ENCODE data around the gene F7.

Gene F7

DNA sequence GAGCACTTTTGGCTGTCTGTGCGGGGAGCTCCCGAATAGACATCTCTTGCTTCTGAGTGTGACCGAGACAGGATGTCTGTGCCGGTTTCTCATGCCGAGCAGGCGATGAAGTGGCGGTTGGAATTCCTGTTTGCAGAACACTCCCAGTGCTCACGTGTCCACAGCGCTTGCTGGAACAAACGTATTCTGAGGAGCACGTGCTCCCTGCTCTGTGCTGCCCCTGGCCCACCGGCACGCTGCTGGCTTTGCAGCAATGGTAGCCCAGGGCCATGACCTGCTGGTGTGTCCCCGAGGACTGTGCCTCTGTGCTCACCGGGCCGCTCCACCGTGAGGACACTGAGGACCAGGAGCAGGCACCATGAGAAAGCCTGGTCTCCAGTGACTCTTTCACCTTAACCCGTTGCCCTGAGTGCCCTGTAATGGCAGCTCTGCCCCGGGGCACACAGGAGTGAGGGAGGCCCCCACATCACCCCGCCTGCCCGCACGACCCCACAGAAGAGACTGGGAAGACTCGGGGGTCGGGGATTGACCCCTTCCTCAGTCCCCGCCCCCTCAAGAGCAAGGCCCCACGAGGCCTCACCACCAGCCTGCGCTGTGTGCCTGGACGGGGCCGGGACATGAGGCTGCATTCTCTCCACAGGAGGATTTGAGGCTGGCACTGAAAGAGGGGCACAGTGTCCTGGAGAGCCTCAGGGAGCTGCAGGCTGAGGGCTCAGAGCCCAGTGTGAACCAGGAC, 40.0 kb upstream of the F7 start:
- CTCF ChIA-PET: no interaction called here

DNA sequence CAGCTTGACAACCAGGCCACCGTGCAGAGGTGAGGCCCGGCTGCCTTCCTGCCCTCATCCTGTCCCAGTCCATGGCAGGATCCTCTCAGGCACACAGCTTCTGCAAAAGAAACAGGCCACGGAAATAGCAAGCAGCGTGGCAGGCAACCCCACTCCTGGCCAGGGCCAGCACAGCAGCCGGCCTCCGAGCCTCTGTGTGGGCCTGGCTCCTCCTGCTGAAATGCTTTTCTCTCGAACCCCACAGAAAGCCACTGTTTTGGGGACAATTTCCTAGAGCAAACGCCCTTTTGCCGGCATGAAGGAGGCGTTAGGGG, 39.5 kb upstream of the F7 start:
- H3K4me3 ChIP-seq (ENCODE audit: low read depth, low read length): no peak overlapping the region
- CTCF ChIA-PET: interaction anchor here (0.6 kb wide), 1 partner anchor 77 kb away, joined by 6 read pairs; no protein-coding TSS in a partner anchor
- no peak overlapping the region for H3K27ac ChIP-seq (ENCODE audit: extremely low read depth, low read depth, low read length)
- no peaks in the 10 kb centered on the region for H3K36me3 ChIP-seq (ENCODE audit: control insufficient read depth in 2 of 2, insufficient read depth in 1 of 2, low read length in 2 of 2)
- no peaks in the 10 kb centered on the region for H3K9me3 ChIP-seq (ENCODE audit: control insufficient read depth, insufficient read depth, low read depth, low read length)
- POLR2A ChIA-PET: no interaction called here
- no peaks in the 10 kb centered on the region for H3K4me1 ChIP-seq (ENCODE audit: control insufficient read depth, insufficient read depth, low read length)
- TF ChIP-seq, protein P1, sequence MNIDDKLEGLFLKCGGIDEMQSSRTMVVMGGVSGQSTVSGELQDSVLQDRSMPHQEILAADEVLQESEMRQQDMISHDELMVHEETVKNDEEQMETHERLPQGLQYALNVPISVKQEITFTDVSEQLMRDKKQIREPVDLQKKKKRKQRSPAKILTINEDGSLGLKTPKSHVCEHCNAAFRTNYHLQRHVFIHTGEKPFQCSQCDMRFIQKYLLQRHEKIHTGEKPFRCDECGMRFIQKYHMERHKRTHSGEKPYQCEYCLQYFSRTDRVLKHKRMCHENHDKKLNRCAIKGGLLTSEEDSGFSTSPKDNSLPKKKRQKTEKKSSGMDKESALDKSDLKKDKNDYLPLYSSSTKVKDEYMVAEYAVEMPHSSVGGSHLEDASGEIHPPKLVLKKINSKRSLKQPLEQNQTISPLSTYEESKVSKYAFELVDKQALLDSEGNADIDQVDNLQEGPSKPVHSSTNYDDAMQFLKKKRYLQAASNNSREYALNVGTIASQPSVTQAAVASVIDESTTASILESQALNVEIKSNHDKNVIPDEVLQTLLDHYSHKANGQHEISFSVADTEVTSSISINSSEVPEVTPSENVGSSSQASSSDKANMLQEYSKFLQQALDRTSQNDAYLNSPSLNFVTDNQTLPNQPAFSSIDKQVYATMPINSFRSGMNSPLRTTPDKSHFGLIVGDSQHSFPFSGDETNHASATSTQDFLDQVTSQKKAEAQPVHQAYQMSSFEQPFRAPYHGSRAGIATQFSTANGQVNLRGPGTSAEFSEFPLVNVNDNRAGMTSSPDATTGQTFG (tag by site-specific recombination; IDR thresholded peaks at IDR 0.05; ENCODE audit: borderline replicate concordance): no peak
- TF ChIP-seq ZNF175 (tag by site-specific recombination; IDR thresholded peaks at IDR 0.05) (no peak), BCL11A (tag by site-specific recombination; IDR thresholded peaks at IDR 0.05; ENCODE audit: low read depth) (no peak), ZNF138 (tag by site-specific recombination; IDR thresholded peaks at IDR 0.05; ENCODE audit: borderline replicate concordance) (no peak), ZNF776 (tag by site-specific recombination; IDR thresholded peaks at IDR 0.05; ENCODE audit: borderline replicate concordance) (no peak), ZNF169 (tag by site-specific recombination; IDR thresholded peaks at IDR 0.05) (no peak)
- TF ChIP-seq, protein P2, sequence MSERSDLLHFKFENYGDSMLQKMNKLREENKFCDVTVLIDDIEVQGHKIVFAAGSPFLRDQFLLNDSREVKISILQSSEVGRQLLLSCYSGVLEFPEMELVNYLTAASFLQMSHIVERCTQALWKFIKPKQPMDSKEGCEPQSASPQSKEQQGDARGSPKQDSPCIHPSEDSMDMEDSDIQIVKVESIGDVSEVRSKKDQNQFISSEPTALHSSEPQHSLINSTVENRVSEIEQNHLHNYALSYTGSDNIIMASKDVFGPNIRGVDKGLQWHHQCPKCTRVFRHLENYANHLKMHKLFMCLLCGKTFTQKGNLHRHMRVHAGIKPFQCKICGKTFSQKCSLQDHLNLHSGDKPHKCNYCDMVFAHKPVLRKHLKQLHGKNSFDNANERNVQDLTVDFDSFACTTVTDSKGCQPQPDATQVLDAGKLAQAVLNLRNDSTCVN (tag by site-specific recombination; optimal IDR thresholded peaks at IDR 0.05): no peak

More for the DNA sequence above, 40.0 kb upstream of the F7 start:
- no peak for TF ChIP-seq ZNF341 (tag by site-specific recombination; IDR thresholded peaks at IDR 0.05; ENCODE audit: low read depth)
- TF ChIP-seq, protein P3, sequence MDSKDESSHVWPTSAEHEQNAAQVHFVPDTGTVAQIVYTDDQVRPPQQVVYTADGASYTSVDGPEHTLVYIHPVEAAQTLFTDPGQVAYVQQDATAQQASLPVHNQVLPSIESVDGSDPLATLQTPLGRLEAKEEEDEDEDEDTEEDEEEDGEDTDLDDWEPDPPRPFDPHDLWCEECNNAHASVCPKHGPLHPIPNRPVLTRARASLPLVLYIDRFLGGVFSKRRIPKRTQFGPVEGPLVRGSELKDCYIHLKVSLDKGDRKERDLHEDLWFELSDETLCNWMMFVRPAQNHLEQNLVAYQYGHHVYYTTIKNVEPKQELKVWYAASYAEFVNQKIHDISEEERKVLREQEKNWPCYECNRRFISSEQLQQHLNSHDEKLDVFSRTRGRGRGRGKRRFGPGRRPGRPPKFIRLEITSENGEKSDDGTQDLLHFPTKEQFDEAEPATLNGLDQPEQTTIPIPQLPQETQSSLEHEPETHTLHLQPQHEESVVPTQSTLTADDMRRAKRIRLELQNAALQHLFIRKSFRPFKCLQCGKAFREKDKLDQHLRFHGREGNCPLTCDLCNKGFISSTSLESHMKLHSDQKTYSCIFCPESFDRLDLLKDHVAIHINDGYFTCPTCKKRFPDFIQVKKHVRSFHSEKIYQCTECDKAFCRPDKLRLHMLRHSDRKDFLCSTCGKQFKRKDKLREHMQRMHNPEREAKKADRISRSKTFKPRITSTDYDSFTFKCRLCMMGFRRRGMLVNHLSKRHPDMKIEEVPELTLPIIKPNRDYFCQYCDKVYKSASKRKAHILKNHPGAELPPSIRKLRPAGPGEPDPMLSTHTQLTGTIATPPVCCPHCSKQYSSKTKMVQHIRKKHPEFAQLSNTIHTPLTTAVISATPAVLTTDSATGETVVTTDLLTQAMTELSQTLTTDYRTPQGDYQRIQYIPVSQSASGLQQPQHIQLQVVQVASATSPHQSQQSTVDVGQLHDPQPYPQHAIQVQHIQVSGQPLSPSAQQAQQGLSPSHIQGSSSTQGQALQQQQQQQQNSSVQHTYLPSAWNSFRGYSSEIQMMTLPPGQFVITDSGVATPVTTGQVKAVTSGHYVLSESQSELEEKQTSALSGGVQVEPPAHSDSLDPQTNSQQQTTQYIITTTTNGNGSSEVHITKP (tag by site-specific recombination; IDR thresholded peaks at IDR 0.05): no peak
- TF ChIP-seq ZNF266 (tag by site-specific recombination; IDR thresholded peaks at IDR 0.05; ENCODE audit: low read depth): no peak
- no peak for TF ChIP-seq ZBTB10 (tag by site-specific recombination; IDR thresholded peaks at IDR 0.05)
- no peak for TF ChIP-seq YY2 (tag by site-specific recombination; IDR thresholded peaks at IDR 0.05)
- TF ChIP-seq ZNF830 (tag by site-specific recombination; IDR thresholded peaks at IDR 0.05; ENCODE audit: low read depth): no peak
- no peak for TF ChIP-seq OSR2 (tag by site-specific recombination; IDR thresholded peaks at IDR 0.05)
- no peak for TF ChIP-seq ZNF777 (tag by site-specific recombination; IDR thresholded peaks at IDR 0.05; ENCODE audit: borderline replicate concordance)
- no peak for TF ChIP-seq ZNF394 (tag by site-specific recombination; IDR thresholded peaks at IDR 0.05; ENCODE audit: borderline replicate concordance)
- no peak for TF ChIP-seq FEZF1 (tag by site-specific recombination; IDR thresholded peaks at IDR 0.05)
- TF ChIP-seq ZNF132 (tag by site-specific recombination; IDR thresholded peaks at IDR 0.05; ENCODE audit: borderline replicate concordance): no peak
- TF ChIP-seq, protein P1 (tag by site-specific recombination; IDR thresholded peaks at IDR 0.05; ENCODE audit: borderline replicate concordance): no peak
- no peak for TF ChIP-seq KLF7 (tag by site-specific recombination; IDR thresholded peaks at IDR 0.05; ENCODE audit: borderline replicate concordance)
- no peak for TF ChIP-seq ZNF350 (tag by site-specific recombination; IDR thresholded peaks at IDR 0.05)
- no peak for TF ChIP-seq WT1 (tag by site-specific recombination; IDR thresholded peaks at IDR 0.05)
- no peak for TF ChIP-seq ZNF239 (tag by site-specific recombination; IDR thresholded peaks at IDR 0.05)
- TF ChIP-seq ZBTB20 (tag by site-specific recombination; IDR thresholded peaks at IDR 0.05): no peak
- no peak for TF ChIP-seq ZBTB48 (tag by site-specific recombination; IDR thresholded peaks at IDR 0.05)
- TF ChIP-seq ZNF747 (tag by site-specific recombination; IDR thresholded peaks at IDR 0.05): no peak
- Histone ChIP-seq H3K9me3 (ENCODE audit: control insufficient read depth, insufficient read depth, low read depth, low read length) (no peaks in the 10 kb centered on the region), H3K27ac (ENCODE audit: extremely low read depth, low read depth, low read length) (no peak overlapping the region), H3K36me3 (ENCODE audit: control insufficient read depth in 2 of 2, insufficient read depth in 1 of 2, low read length in 2 of 2) (no peaks in the 10 kb centered on the region), H3K4me1 (ENCODE audit: control insufficient read depth, insufficient read depth, low read length) (no peaks in the 10 kb centered on the region), H3K4me3 (ENCODE audit: low read depth, low read length) (no peak overlapping the region)
- POLR2A ChIA-PET: no interaction called here

Measured in HEK293 (cell line).